Measurements from ENCODE around the gene MACROD1.

MACROD1 gene

DNA sequence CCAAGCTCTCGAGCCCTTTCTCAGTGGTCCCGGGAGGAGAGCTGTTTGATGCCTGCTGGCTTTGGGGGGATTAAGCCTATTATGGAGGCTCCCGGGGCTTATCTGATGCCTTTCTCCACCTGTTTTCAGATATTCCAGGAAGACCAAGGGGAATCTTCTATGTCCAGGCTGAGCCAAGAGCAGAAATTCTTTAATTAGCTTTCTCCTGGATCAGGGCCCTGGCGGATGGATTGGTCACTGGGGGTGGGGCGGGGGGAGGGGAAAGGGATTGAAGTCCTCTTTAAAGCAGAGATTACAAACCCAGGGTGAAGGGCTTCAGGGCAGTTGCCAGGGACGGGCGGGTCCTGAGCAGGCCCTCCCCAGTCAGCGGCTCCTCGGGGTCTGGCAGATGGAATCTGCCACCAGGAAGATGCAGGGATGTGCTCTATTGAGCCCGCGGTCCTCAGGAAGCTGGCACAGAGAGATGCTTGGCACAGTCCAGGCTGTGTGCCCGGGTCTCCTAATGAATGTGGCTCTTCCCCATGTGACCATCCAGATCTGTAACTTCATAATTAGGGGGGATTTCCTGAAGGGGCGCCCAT is 33.6 kb downstream of the MACROD1 start:
- TF ChIP-seq, protein P1, sequence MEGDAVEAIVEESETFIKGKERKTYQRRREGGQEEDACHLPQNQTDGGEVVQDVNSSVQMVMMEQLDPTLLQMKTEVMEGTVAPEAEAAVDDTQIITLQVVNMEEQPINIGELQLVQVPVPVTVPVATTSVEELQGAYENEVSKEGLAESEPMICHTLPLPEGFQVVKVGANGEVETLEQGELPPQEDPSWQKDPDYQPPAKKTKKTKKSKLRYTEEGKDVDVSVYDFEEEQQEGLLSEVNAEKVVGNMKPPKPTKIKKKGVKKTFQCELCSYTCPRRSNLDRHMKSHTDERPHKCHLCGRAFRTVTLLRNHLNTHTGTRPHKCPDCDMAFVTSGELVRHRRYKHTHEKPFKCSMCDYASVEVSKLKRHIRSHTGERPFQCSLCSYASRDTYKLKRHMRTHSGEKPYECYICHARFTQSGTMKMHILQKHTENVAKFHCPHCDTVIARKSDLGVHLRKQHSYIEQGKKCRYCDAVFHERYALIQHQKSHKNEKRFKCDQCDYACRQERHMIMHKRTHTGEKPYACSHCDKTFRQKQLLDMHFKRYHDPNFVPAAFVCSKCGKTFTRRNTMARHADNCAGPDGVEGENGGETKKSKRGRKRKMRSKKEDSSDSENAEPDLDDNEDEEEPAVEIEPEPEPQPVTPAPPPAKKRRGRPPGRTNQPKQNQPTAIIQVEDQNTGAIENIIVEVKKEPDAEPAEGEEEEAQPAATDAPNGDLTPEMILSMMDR (IDR thresholded peaks at IDR 0.05; ENCODE audit: low read depth, low read length): no peak
- DNase-seq (ENCODE audit: extremely low read depth, low read depth): no peak

DNA sequence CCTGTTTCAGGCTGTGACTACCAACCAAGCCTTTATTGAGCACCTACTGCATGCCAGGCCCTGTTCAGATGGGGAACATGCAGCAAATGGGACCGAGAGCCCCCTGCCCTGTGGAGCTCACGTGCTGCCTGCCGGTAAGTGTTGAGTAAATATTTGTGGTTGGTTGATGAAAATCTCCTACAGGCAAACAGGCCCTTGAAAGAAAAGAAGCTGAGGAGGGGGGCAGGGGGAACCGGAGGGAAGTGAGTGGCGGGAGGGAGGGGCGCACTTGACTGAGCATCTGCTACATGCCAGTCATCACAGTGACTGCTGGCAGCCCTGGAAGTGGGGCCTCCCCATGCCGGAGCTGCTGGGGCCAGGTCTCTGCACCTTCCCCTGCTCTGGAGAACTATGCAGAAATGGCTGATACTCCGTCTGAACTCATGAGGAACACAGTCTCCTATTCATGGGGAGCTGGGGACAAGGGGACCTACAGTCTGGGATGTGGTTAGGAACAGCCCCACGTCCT is 34.2 kb downstream of the MACROD1 start:
- TF ChIP-seq, protein P1 (IDR thresholded peaks at IDR 0.05; ENCODE audit: low read depth, low read length): no peak
- DNase-seq (ENCODE audit: extremely low read depth, low read depth): no peak

DNA sequence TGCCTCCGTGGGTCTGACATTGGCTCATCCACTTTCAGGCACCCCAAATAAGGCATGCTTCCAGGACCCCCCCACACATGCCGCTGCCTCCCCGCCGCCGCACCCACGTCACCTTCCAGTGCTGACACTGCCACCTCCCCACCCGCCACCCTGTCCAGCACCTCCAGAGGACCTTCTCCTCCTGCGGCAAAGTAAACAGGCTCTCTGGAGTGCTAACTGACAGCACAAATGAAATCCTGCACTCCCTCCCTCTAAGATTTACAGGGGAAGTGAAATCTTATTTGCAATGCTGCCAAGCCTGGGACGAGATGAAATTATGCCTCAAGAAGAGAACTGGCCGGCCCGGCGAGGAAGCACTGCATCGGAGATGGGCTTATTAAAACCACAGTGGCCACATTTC is 35.3 kb downstream of the MACROD1 start:
- no peak for DNase-seq (ENCODE audit: extremely low read depth, low read depth)
- TF ChIP-seq, protein P1 (IDR thresholded peaks at IDR 0.05; ENCODE audit: low read depth, low read length): no peak

DNA sequence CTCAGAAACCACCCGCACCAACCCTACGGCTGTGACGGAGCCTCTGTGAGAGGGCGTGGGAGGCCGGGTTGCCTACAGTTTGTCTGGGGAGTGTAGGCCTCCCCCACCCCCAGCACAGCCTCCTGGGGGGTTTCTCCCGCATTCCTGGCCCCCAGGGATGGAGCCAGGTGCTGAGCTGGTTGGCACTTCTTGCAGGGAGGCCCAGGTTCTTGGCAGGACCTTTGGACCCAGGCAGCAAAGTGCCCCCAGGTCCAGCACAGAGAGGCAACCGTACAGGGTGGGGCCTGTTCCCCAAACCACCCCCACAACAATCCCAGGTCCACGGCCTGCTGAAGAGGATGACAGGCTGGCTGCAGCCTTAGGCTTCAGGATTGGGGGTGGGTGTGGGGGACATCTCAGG is 36.5 kb downstream of the MACROD1 start:
- TF ChIP-seq, protein P1 (IDR thresholded peaks at IDR 0.05; ENCODE audit: low read depth, low read length): no peak
- DNase-seq (ENCODE audit: extremely low read depth, low read depth): no peak

DNA sequence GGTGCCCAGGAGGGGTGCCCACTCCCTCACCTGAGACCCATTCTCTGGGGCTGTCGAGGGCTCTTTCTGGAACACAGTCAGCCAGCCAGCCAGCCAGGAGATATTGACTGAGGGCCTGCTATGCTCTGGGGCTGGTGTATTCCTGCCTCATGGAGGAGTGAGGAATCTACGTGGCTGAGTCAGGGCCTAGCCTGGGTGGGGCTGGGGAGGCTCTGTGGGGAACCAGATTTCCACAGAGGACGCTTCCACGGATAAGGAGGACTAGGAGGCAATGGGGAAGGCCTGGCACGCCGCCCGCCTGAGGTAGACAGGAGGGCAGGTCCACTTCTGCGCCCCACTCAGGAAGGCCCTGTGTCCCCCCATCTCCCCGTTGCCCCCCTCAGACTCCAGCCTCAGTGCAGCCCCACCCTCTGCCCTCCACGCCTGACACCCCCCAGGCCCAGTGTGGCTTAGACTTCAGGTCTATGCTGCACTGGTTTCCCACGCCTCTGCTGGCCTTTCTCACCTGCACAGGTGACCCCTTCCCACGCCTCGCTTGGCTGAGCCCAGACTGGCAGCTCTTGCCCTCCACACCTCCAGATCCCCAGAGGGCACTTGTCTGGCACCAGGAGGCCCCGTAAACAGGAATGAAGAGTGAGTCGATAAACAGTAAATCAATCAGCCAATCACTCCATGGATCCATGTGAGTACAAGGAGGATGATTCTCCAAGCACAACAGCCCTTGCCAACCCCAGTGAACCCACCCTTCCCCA is 37.5 kb downstream of the MACROD1 start:
- no peak for DNase-seq (ENCODE audit: extremely low read depth, low read depth)
- TF ChIP-seq, protein P1 (IDR thresholded peaks at IDR 0.05; ENCODE audit: low read depth, low read length): no peak

DNA sequence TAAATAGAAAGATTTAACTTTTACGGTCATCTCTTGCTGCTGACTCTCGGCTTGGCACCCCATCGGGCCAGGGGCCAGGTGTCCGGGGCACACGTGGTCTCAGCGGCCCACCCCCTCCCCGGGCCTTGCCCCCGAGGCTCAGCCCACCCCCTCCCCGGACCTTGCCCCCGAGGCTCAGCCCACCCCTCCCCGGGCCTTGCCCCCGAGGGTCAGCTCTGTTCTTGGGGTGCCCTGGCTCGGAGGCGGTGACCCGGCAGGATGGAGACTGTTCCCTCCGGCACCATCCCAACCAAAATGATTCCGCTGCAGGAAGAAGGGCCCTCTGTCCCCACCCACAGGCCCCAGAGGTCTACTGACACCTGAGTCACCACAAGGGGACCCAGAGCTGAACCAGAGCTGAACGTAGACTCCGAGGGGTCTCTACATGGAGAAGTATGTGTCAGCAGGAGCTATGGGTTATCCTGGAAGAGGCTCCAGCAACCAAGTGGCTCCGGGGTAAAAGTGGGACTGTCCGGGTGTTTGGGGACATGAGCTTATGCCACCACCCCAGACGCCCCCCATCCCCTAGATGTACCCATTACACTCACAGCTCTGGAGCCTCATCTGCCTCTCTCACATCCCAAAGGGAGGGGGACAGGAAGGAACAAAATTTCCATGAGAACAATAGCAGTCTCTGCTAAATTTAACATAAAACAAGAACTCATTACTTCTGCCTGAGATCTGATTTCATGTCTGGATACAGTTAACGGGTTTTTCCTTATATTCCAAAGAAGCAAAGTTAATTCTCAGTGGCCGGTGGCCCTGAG is 38.4 kb downstream of the MACROD1 start:
- TF ChIP-seq, protein P1 (IDR thresholded peaks at IDR 0.05; ENCODE audit: low read depth, low read length): no peak
- DNase-seq (ENCODE audit: extremely low read depth, low read depth): no peak

DNA sequence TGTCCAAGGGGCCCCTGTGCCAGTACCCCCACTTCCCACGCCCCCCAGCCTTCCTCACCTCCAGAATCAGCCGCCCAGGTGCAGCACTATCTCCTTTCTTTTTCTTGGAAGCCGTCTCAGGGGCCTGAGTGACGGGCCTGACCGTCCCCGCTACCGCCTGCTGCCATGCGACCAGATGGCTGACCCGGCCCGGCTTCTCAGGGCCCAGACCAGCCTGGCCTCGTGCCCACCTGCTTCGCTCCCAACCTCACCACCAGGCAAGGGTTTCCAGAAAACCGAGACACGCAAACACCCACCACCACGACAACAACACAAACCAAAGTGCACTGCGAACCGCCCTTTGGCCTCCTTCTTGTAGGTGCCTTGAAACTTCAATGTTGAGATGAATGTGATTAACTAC is 39.1 kb downstream of the MACROD1 start:
- DNase-seq (ENCODE audit: extremely low read depth, low read depth): no peak
- TF ChIP-seq, protein P1 (IDR thresholded peaks at IDR 0.05; ENCODE audit: low read depth, low read length): no peak
